Measurements from ENCODE around the gene PCLO.
"Not testable (repeated sequence)": the region's sequence is repeated elsewhere in the genome, so short reads cannot be mapped to it uniquely, and the experiment has no call there.

Gene PCLO

DNA sequence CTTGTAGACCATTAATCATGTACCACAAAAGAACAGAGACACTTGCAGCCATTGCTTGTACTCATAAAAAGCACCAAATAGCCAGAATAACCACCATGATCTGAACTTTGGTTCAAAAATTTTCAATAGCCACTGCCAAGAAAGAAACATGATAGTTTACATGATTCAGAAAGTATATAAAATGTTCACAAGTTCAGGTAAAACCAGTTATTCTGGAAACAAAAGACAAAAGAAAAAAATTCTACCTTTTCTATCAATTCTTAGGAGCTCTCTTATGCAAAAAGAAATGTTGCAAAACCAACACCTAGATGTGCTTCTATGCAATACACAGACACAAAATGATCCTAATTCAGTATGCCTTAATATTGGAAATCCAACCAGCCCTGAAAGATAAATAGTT is 108.7 kb downstream of the PCLO start:
- TF ChIP-seq, protein P1, sequence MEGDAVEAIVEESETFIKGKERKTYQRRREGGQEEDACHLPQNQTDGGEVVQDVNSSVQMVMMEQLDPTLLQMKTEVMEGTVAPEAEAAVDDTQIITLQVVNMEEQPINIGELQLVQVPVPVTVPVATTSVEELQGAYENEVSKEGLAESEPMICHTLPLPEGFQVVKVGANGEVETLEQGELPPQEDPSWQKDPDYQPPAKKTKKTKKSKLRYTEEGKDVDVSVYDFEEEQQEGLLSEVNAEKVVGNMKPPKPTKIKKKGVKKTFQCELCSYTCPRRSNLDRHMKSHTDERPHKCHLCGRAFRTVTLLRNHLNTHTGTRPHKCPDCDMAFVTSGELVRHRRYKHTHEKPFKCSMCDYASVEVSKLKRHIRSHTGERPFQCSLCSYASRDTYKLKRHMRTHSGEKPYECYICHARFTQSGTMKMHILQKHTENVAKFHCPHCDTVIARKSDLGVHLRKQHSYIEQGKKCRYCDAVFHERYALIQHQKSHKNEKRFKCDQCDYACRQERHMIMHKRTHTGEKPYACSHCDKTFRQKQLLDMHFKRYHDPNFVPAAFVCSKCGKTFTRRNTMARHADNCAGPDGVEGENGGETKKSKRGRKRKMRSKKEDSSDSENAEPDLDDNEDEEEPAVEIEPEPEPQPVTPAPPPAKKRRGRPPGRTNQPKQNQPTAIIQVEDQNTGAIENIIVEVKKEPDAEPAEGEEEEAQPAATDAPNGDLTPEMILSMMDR (IDR thresholded peaks at IDR 0.05; ENCODE audit: low read depth, low read length), result no peak
- DNase-seq (ENCODE audit: extremely low read depth, low read depth), result no peak

DNA sequence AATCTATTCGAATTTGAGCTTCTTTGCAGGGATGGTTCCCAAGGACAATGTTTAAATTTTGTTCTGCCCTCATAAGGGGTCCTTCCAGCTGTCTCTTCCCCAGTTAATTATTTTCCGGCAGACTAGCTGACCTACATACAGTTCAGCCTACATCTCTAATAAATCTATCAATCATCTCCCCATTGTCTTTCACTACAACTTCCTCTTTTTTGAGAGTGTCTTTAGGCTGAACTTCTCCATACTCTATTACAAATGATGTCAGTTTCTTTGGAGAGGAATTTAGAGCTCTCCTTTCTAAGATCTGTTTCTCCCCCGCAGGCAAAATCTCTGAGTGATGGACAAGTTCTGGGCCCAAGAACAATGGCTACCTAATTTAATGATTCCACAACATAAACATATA is 122.2 kb downstream of the PCLO start:
- DNase-seq (ENCODE audit: extremely low read depth, low read depth), result no peak
- TF ChIP-seq, protein P1 (IDR thresholded peaks at IDR 0.05; ENCODE audit: low read depth, low read length), result no peak

DNA sequence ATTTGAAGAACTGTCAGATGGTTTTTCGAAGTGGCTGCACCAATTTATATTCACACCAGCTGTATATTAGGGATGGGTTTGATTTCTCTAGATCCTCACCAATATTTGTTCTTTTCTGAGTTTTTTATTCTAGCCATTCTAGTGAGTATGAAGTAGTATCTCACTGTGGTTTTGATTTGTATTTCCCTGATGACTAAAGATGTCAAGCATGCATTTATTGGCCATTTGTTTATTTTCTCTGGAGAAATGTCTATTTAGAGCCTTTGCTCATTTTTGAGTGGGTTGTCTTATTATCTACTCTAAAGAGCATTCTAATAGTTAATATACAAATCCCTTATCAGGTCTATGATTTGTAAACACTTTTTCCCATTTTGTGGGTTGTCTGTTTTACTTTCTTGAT is 123.9 kb downstream of the PCLO start:
- no peak for DNase-seq (ENCODE audit: extremely low read depth, low read depth)
- TF ChIP-seq, protein P1 (IDR thresholded peaks at IDR 0.05; ENCODE audit: low read depth, low read length), result no peak

DNA sequence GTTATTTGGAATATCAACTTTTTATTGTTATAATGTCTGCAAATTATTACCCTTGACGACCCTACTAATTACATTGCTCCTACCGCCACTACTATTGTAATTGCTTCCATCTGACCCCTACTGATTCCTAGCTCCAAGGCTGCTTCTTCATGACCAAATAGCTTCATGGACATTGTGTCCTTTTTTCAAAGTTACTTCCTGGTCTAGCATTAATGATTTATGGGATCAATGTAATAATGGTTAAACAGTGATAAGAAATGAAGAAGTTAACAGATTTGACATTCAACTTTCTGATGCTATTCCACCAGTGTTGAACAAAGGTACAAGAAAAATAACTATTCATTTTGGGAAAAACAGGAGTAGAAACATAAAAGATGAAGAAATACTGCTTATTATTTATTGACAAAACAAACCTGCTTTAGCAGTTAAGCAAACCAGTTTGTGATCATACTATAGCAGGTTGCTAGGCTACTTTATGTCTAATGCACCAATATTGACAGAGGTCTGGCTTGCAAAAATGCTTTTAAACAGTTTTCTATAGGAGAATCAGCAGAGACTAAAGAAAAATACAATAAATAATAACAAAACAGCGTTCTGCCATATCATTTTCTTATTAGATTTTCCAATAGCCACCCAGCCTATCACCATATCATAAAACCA is 125.8 kb downstream of the PCLO start:
- TF ChIP-seq, protein P1 (IDR thresholded peaks at IDR 0.05; ENCODE audit: low read depth, low read length), result no peak
- DNase-seq (ENCODE audit: extremely low read depth, low read depth), result no peak

DNA sequence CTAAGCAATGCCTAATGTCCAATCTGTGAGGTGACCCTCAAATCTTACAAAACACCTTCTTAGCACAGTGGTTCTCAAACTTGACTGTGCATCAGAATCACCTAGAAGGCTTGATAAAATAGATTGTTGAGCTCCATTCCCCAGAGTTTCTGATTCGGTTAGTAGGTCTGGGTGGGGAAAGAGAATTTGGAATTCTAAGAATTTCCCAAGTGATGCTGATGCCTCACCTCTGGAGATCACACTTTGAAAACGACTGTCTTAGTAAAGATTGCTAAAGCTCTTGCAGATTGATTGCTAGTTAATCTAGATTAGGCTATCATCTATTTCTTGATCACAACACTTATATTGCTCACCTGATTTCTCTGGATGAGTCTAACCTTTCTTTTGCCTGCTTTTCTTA is 126.6 kb downstream of the PCLO start:
- DNase-seq (ENCODE audit: extremely low read depth, low read depth), result no peak

DNA sequence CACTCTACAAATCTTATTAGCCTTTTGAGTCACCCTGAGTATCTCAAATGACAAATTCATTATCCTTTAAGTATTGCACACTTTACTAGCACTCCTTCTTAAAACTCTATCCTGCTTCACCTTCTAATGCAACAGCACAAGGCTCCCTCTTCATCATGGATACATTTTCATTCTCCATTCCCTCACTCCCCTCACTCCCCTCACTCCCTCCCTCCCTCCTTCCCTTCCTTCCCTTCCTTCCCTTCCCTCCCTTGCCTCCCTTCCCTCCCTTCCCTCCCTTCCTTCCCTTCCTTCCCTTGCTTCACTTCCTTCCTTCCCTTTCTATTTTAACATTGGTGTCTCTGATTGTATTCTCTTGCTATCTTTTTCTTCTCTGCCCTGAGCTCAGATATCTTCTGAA is 130.5 kb downstream of the PCLO start:
- DNase-seq (ENCODE audit: extremely low read depth, low read depth), result no peak
- TF ChIP-seq, protein P1 (IDR thresholded peaks at IDR 0.05; ENCODE audit: low read depth, low read length), result no peak

More for the DNA sequence above, 126.6 kb downstream of the PCLO start:
- TF ChIP-seq, protein P1 (IDR thresholded peaks at IDR 0.05; ENCODE audit: low read depth, low read length), result no peak

DNA sequence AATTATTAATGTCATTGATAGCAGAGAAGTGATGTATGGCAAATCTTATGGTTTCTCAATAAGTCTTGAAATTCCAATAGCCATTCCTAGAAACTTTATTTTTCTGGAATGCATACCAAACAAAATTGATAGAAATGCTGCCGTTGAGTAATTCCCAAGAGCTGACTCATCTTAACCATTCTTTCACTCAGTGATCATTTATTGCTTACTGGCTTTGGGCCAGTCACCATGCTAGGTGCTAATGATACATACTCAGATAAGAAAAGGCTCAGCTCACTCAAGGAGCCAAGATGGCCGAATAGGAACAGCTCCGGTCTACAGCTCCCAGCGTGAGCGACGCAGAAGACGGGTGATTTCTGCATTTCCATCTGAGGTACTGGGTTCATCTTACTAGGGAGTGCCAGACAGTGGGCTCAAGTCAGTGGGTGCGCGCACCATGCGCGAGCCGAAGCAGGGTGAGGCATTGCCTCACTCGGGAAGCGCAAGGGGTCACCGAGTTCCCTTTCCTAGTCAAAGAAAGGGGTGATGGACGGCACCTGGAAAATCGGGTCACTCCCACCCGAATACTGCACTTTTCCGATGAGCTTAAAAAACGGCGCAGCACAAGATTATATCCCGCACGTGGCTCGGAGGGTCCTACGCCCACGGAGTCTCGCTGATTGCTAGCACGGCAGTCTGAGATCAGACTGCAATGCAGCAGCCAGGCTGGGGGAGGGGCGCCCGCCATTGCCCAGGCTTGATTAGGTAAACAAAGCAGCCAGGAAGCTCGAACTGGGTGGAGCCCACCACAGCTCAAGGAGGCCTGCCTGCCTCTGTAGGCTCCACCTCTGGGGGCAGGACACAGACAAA is 138.6 kb downstream of the PCLO start:
- DNase-seq (ENCODE audit: extremely low read depth, low read depth), result not testable (repeated sequence)

Data from AG09319 (cell line).